OCI-LY3 (cell line): Measurements from ENCODE around the gene CAND1.
"Not testable (repeated sequence)": the region's sequence is repeated elsewhere in the genome, so short reads cannot be mapped to it uniquely, and the experiment has no call there.

Source experiments
- H2AFZ ChIP-seq: fragments of 200-600, 300-600 bp; shearing (Covaris generic); 2 replicates; pipeline ENCODE4 v1.6.0; 2014; ENCODE audit warnings: antibody characterized with exemption, low read depth, low read length
- H3K27ac ChIP-seq: fragments of 200-600, 300-600 bp; sonication (generic); 2 replicates; pipeline ENCODE4 v1.5.1; 2014; ENCODE audit warnings: mild to moderate bottlenecking, low read length, moderate library complexity, mixed read lengths
- H3K27me3 ChIP-seq: fragments of 200-600, 300-600 bp; sonication (generic); 2 replicates; pipeline ENCODE4 v1.6.1; 2014; ENCODE audit warnings: low read depth, low read length, mixed read lengths
- H3K36me3 ChIP-seq: fragments of 200-600, 300-600 bp; sonication (generic); replicated peaks from 2 replicates; pipeline ENCODE3; 2014; ENCODE audit warnings: low read depth, low read length, mixed read lengths
- H3K4me1 ChIP-seq: fragments of 300-600, 200-600 bp; sonication (generic); 2 replicates; pipeline ENCODE4 v1.6.1; 2014; ENCODE audit warnings: low read length, mixed read lengths
- H3K4me2 ChIP-seq: fragments of 200-600, 300-600 bp; sonication (generic); 2 replicates; pipeline ENCODE4 v1.6.1; 2014; ENCODE audit warnings: low read length, mixed read lengths
- H3K4me3 ChIP-seq: fragments of 300-600, 200-600 bp; sonication (generic); 2 replicates; pipeline ENCODE4 v1.5.1; 2014; ENCODE audit warnings: antibody characterized with exemption, mild to moderate bottlenecking, low read length, moderate library complexity
- H3K79me2 ChIP-seq: fragments of 300-600, 200-600 bp; shearing (Covaris generic); 2 replicates; pipeline ENCODE4 v1.6.1; 2014; ENCODE audit warnings: mild to moderate bottlenecking, low read length, mixed read lengths
- H3K9ac ChIP-seq: fragments of 300-600, 200-600 bp; shearing (Covaris generic); 2 replicates; pipeline ENCODE4 v1.6.0; 2014; ENCODE audit warnings: mild to moderate bottlenecking, low read length, moderate library complexity
- H3K9me3 ChIP-seq: fragments of 200-600, 300-600 bp; shearing (Covaris generic); 2 replicates; pipeline ENCODE4 v1.6.1; 2014; ENCODE audit warnings: low read length, mixed read lengths; ENCODE audit not compliant: insufficient read depth
- H4K20me1 ChIP-seq: fragments of 200-600, 300-600 bp; sonication (generic); 2 replicates; pipeline ENCODE4 v1.6.1; 2016; ENCODE audit warnings: low read length, mixed read lengths; ENCODE audit not compliant: insufficient read depth
- CTCF ChIP-seq: fragments of 200-600, 300-600 bp; sonication (generic); IDR thresholded peaks from 2 replicates; pipeline ENCODE4 v1.5.1; 2014; ENCODE audit warnings: antibody characterized with exemption, low read length, low read depth
- EZH2phosphoT487 ChIP-seq: fragments of 200-600 bp; shearing (Covaris generic); IDR thresholded peaks from 2 replicates; pipeline ENCODE4 v1.6.1; 2018; ENCODE audit warnings: antibody characterized with exemption, mixed run types, low read depth

CAND1 gene

GRCh38 chr12:67338426-67338825 lies 69.3 kb downstream of the CAND1 start:
- H3K79me2 ChIP-seq = no peaks in the 10 kb centered on the region
- no peaks in the 10 kb centered on the region for H4K20me1 ChIP-seq
- TF ChIP-seq CTCF (no peak), EZH2phosphoT487 (no peak)
- no peak overlapping the region for H3K4me3 ChIP-seq
- peaks cover 33% of the 10 kb centered on the region for H3K36me3 ChIP-seq
- no peak overlapping the region for H2AFZ ChIP-seq
- H3K4me1 ChIP-seq = no peaks in the 10 kb centered on the region
- H3K4me2 ChIP-seq = no peak overlapping the region
- H3K9ac ChIP-seq = no peak overlapping the region
- H3K9me3 ChIP-seq = peaks cover 14% of the 10 kb centered on the region
- H3K27ac ChIP-seq = no peak overlapping the region
- H3K27me3 ChIP-seq = no peaks in the 10 kb centered on the region

- Histone ChIP-seq H3K4me3 (no peak overlapping the region), H3K36me3 (peaks cover 36% of the 10 kb centered on the region), H3K79me2 (no peaks in the 10 kb centered on the region), H3K4me2 (no peak overlapping the region), H4K20me1 (no peaks in the 10 kb centered on the region), H3K27me3 (no peaks in the 10 kb centered on the region), H2AFZ (no peak overlapping the region), H3K9me3 (peaks cover 14% of the 10 kb centered on the region), H3K9ac (no peak overlapping the region), H3K4me1 (no peaks in the 10 kb centered on the region), H3K27ac (no peak overlapping the region)
- TF ChIP-seq EZH2phosphoT487 = no peak
- TF ChIP-seq CTCF = no peak
Measured at GRCh38 chr12:67339530-67339929, 70.4 kb downstream of the CAND1 start.

GRCh38 chr12:67341086-67341485 lies 71.9 kb downstream of the CAND1 start:
- not testable (repeated sequence) for H3K4me2 ChIP-seq, H3K27ac ChIP-seq, H3K27me3 ChIP-seq, H3K9ac ChIP-seq, H4K20me1 ChIP-seq, H3K79me2 ChIP-seq, H3K4me3 ChIP-seq, H3K4me1 ChIP-seq, H2AFZ ChIP-seq
- Histone ChIP-seq H3K9me3 (peaks cover 14% of the 10 kb centered on the region), H3K36me3 (peaks cover 37% of the 10 kb centered on the region)

- no peak overlapping the region for H3K27ac ChIP-seq
- TF ChIP-seq CTCF (no peak), EZH2phosphoT487 (no peak)
- no peak overlapping the region for H3K9ac ChIP-seq
- H3K4me1 ChIP-seq = no peaks in the 10 kb centered on the region
- H3K4me2 ChIP-seq = no peak overlapping the region
- peaks cover 17% of the 10 kb centered on the region for H3K36me3 ChIP-seq
- H3K79me2 ChIP-seq = no peaks in the 10 kb centered on the region
- H4K20me1 ChIP-seq = no peaks in the 10 kb centered on the region
- no peak overlapping the region for H3K4me3 ChIP-seq
- no peaks in the 10 kb centered on the region for H3K27me3 ChIP-seq
- no peak overlapping the region for H2AFZ ChIP-seq
- H3K9me3 ChIP-seq = no peaks in the 10 kb centered on the region
Measured at GRCh38 chr12:67344979-67345710, 76.0 kb downstream of the CAND1 start.
